Smooth muscle cell (in vitro differentiated cells): ENCODE results near the gene MAN2A1. TPM values are rescaled to one million over a fixed set of nuclear protein-coding genes. Genes with fewer than 3 reads are reported as not detected.
"Not testable (repeated sequence)": the region's sequence is repeated elsewhere in the genome, so short reads cannot be mapped to it uniquely, and the experiment has no call there.

Source experiments
- DNase-seq: peaks from one replicate; lab custom pipeline; 2025; ENCODE audit not compliant: unreplicated experiment; lab: John Stamatoyannopoulos, UW
- H2AFZ ChIP-seq: fragments of 200-600 bp; sonication (generic); 2 replicates; pipeline ENCODE4 v1.6.0; 2016; ENCODE audit warnings: antibody characterized with exemption, low read depth, mild to moderate bottlenecking
- H3F3A ChIP-seq: fragments of 200-600 bp; sonication (generic); 2 replicates; pipeline ENCODE4 v1.6.0; 2017; ENCODE audit warnings: antibody characterized with exemption, low read depth
- H3K27ac ChIP-seq: fragments of 200-600 bp; sonication (generic); 2 replicates; pipeline ENCODE4 v1.5.1; 2016; ENCODE audit warnings: low read depth, mild to moderate bottlenecking
- H3K27me3 ChIP-seq: fragments of 200-600 bp; sonication (generic); 2 replicates; pipeline ENCODE4 v1.6.1; 2016; ENCODE audit warnings: low read depth, mild to moderate bottlenecking
- H3K36me3 ChIP-seq: fragments of 200-600 bp; sonication (generic); 2 replicates; pipeline ENCODE4 v1.5.1; 2016; ENCODE audit warnings: low read depth
- H3K4me1 ChIP-seq: fragments of 200-600 bp; sonication (generic); 2 replicates; pipeline ENCODE4 v1.5.1; 2016; ENCODE audit warnings: low read depth
- H3K4me2 ChIP-seq: fragments of 200-600 bp; sonication (generic); 2 replicates; pipeline ENCODE4 v1.6.0; 2016; ENCODE audit warnings: mild to moderate bottlenecking
- H3K4me3 ChIP-seq: fragments of 200-600 bp; sonication (generic); 2 replicates; pipeline ENCODE4 v1.5.1; 2016; ENCODE audit warnings: mild to moderate bottlenecking
- H3K79me2 ChIP-seq: fragments of 200-600 bp; sonication (generic); 2 replicates; pipeline ENCODE4 v1.6.0; 2016; ENCODE audit warnings: low read depth, mild to moderate bottlenecking
- H3K9ac ChIP-seq: fragments of 200-600 bp; sonication (generic); 2 replicates; pipeline ENCODE4 v1.6.0; 2016; ENCODE audit warnings: low read depth
- H3K9me3 ChIP-seq: fragments of 200-600 bp; sonication (generic); replicated peaks from 2 replicates; pipeline ENCODE4 v1.5.1; 2016; ENCODE audit warnings: low read depth
- H4K20me1 ChIP-seq: fragments of 200-600 bp; sonication (generic); 2 replicates; pipeline ENCODE4 v1.6.0; 2016; ENCODE audit warnings: low read depth
- CTCF ChIP-seq: fragments of 200-600 bp; sonication (generic); IDR thresholded peaks from 2 replicates; pipeline ENCODE4 v1.5.1; 2017; ENCODE audit warnings: borderline replicate concordance, mild to moderate bottlenecking, antibody characterized with exemption; ENCODE audit not compliant: insufficient read depth, poor library complexity, severe bottlenecking
- whole genome bisulfite sequencing: methylation state at CpG from one replicate; pipeline ENCODE4 v1.1.7; 2016; ENCODE audit warnings: low lambda C conversion rate; 5-methylcytosine and 5-hydroxymethylcytosine counted together
- polyA plus RNA-seq: library from polyadenylated mRNA; unstranded; fragments of >200 nt; fragmentation: Nextera tagmentation; extraction: Ambion mirVana; gene quantifications from 2 replicates; pipeline ENCODE4 v1.2.1, GENCODE V29; 2016
- total RNA-seq: library from RNA; depleted of rRNA; stranded (reverse); fragments of >200 nt; gene quantifications from 2 replicates; pipeline ENCODE4 v1.2.3, GENCODE V29; 2014

The MAN2A1 gene
- total and polyA plus RNA-seq, 2 experiments from 2014 or later, result 20.3 to 112 TPM

GRCh38 chr5:109885205-109885604, 195.5 kb downstream of the MAN2A1 start:
- TF ChIP-seq CTCF, result no peak
- Histone ChIP-seq H4K20me1 (no peaks in the 10 kb centered on the region), H3K4me3 (no peak overlapping the region), H3K27ac (no peak overlapping the region), H3K9ac (no peak overlapping the region), H3K4me1 (peaks cover 8% of the 10 kb centered on the region), H3K36me3 (no peaks in the 10 kb centered on the region), H2AFZ (no peak overlapping the region), H3F3A (no peaks in the 10 kb centered on the region), H3K27me3 (no peaks in the 10 kb centered on the region), H3K79me2 (no peaks in the 10 kb centered on the region), H3K4me2 (no peak overlapping the region), H3K9me3 (no peaks in the 10 kb centered on the region)
- DNase-seq, result no peak
- WGBS, result 99% methylated on average over 28 of the region's 28 CpGs

GRCh38 chr5:109888989-109889388, 199.3 kb downstream of the MAN2A1 start:
- no peak for TF ChIP-seq CTCF
- no peaks in the 10 kb centered on the region for H4K20me1 ChIP-seq
- H3K27me3 ChIP-seq, result no peaks in the 10 kb centered on the region
- 88% methylated on average over 1 of the region's 1 CpG for WGBS
- H3K9me3 ChIP-seq, result no peaks in the 10 kb centered on the region
- no peak overlapping the region for H3K27ac ChIP-seq
- H2AFZ ChIP-seq, result no peak overlapping the region
- H3K4me3 ChIP-seq, result no peak overlapping the region
- no peaks in the 10 kb centered on the region for H3F3A ChIP-seq
- H3K9ac ChIP-seq, result no peak overlapping the region
- no peaks in the 10 kb centered on the region for H3K36me3 ChIP-seq
- H3K4me1 ChIP-seq, result peaks cover 8% of the 10 kb centered on the region
- H3K79me2 ChIP-seq, result no peaks in the 10 kb centered on the region
- no peak for DNase-seq
- no peak overlapping the region for H3K4me2 ChIP-seq

- not testable (repeated sequence) for H3K4me3 ChIP-seq, H3K4me1 ChIP-seq, H4K20me1 ChIP-seq, H3K4me2 ChIP-seq, H3K27me3 ChIP-seq, DNase-seq, H3K27ac ChIP-seq, H3K79me2 ChIP-seq, H2AFZ ChIP-seq, H3K9me3 ChIP-seq, H3K36me3 ChIP-seq, H3K9ac ChIP-seq, H3F3A ChIP-seq
- WGBS, result 91% methylated on average over 2 of the region's 2 CpGs
Observed at GRCh38 chr5:109893271-109893670, 203.5 kb downstream of the MAN2A1 start.

GRCh38 chr5:109898269-109899162, 208.8 kb downstream of the MAN2A1 start:
- H3F3A ChIP-seq, result no peaks in the 10 kb centered on the region
- no peak overlapping the region for H3K4me2 ChIP-seq
- TF ChIP-seq CTCF, result no peak
- no peaks in the 10 kb centered on the region for H3K9me3 ChIP-seq
- no peak overlapping the region for H3K27ac ChIP-seq
- no peak for DNase-seq
- no peak overlapping the region for H2AFZ ChIP-seq
- H3K27me3 ChIP-seq, result no peaks in the 10 kb centered on the region
- no peaks in the 10 kb centered on the region for H3K79me2 ChIP-seq
- H3K36me3 ChIP-seq, result no peaks in the 10 kb centered on the region
- no peaks in the 10 kb centered on the region for H4K20me1 ChIP-seq
- no peaks in the 10 kb centered on the region for H3K4me1 ChIP-seq
- no peak overlapping the region for H3K4me3 ChIP-seq
- H3K9ac ChIP-seq, result no peak overlapping the region
- 64% methylated on average over 9 of the region's 9 CpGs for WGBS
